ENCODE results near the gene RGS19. TPM values are rescaled to one million over a fixed set of nuclear protein-coding genes. Genes with fewer than 3 reads are reported as not detected.

Gene RGS19
- total RNA-seq, 4 donors from 2014 or later, result 14.8 to 18.4 (median 16.2) TPM

DNA sequence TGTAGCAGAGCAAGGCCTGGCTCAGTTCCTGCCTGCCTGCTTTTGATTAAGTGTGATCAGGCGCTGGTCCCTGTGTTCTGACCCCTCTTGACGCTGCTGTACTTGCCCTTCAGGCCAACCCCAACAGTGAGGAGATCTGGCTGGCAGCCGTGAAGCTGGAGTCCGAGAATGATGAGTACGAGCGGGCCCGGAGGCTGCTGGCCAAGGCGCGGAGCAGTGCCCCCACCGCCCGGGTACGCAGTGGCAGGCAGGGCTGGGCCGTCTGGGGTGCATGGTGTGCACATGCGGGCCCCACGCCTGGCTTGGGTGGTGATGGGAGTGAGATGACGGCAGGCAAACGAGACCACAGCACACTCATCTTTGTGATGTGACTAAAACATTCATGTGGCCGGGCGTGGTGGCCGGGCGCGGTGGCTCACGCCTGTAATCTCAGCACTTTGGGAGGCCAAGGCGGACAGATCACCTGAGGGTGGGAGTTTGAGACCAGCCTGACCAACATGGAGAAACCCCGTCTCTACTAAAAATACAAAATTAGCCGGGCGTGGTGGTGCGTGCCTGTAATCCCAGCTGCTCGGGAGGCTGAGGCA is 53.4 kb downstream of the RGS19 start:
- no peaks in the 10 kb centered on the region for H3K9me3 ChIP-seq
- 86% methylated on average over 16 of the region's 29 CpGs for WGBS
- H3K4me1 ChIP-seq, result no peaks in the 10 kb centered on the region
- H3K36me3 ChIP-seq, result peaks cover 100% of the 10 kb centered on the region
- H3K4me3 ChIP-seq, result no peak overlapping the region
- H3K27ac ChIP-seq, result no peak overlapping the region
- H3K27me3 ChIP-seq, result no peaks in the 10 kb centered on the region
- DNase-seq (ENCODE audit: low spot score in 2 of 2), result no peak
- TF ChIP-seq, protein P1, sequence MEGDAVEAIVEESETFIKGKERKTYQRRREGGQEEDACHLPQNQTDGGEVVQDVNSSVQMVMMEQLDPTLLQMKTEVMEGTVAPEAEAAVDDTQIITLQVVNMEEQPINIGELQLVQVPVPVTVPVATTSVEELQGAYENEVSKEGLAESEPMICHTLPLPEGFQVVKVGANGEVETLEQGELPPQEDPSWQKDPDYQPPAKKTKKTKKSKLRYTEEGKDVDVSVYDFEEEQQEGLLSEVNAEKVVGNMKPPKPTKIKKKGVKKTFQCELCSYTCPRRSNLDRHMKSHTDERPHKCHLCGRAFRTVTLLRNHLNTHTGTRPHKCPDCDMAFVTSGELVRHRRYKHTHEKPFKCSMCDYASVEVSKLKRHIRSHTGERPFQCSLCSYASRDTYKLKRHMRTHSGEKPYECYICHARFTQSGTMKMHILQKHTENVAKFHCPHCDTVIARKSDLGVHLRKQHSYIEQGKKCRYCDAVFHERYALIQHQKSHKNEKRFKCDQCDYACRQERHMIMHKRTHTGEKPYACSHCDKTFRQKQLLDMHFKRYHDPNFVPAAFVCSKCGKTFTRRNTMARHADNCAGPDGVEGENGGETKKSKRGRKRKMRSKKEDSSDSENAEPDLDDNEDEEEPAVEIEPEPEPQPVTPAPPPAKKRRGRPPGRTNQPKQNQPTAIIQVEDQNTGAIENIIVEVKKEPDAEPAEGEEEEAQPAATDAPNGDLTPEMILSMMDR (IDR thresholded peaks at IDR 0.05), result no peak
- TF ChIP-seq POLR2AphosphoS5 (IDR thresholded peaks at IDR 0.05), result no peak
- TF ChIP-seq EP300 (IDR thresholded peaks at IDR 0.05), result no peak
- no peak for TF ChIP-seq POLR2A (IDR thresholded peaks at IDR 0.05)

DNA sequence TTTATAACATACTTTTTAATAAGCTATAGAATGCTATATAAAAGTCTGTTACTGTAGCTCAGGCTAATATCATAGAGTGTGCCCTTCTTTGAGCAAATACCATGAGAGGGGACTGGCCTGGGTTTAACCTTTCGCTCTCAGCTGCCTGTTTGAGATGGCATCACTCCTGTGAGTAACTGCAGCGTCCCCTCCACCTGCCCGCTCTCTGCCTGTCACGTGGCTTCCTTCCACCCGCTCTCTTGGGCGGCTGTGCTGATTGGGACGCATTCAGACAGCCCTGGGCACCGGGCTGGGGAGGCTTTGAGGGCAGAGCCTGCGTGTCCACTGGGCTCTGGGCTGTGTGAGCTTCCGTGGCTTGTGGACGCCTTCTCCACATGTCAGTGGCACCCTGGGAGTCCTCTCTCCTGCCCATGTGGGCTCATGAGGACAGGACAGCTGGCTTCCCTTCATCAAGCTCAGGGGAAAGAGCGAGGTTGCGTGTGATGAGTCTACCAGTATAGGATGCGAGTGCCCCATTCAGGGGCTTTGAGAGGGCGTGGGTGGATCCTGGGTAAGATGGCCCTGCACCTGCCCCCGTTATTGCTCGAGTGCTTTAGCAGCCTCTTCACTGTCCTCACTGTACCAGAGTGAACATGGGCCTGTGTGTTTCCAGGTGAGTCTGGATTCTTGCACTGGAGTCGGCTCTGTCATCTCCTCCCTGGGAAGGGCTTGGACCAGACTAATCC is 54.1 kb downstream of the RGS19 start:
- no peak for TF ChIP-seq EP300 (IDR thresholded peaks at IDR 0.05)
- TF ChIP-seq POLR2A (IDR thresholded peaks at IDR 0.05), result no peak
- TF ChIP-seq POLR2AphosphoS5 (IDR thresholded peaks at IDR 0.05), result no peak
- no peak overlapping the region for H3K4me3 ChIP-seq
- H3K27ac ChIP-seq, result no peak overlapping the region
- no peaks in the 10 kb centered on the region for H3K27me3 ChIP-seq
- H3K36me3 ChIP-seq, result peaks cover 98% of the 10 kb centered on the region
- no peak for DNase-seq (ENCODE audit: low spot score in 2 of 2)
- no peaks in the 10 kb centered on the region for H3K9me3 ChIP-seq
- 95% methylated on average over 13 of the region's 18 CpGs for WGBS
- H3K4me1 ChIP-seq, result no peaks in the 10 kb centered on the region

DNA sequence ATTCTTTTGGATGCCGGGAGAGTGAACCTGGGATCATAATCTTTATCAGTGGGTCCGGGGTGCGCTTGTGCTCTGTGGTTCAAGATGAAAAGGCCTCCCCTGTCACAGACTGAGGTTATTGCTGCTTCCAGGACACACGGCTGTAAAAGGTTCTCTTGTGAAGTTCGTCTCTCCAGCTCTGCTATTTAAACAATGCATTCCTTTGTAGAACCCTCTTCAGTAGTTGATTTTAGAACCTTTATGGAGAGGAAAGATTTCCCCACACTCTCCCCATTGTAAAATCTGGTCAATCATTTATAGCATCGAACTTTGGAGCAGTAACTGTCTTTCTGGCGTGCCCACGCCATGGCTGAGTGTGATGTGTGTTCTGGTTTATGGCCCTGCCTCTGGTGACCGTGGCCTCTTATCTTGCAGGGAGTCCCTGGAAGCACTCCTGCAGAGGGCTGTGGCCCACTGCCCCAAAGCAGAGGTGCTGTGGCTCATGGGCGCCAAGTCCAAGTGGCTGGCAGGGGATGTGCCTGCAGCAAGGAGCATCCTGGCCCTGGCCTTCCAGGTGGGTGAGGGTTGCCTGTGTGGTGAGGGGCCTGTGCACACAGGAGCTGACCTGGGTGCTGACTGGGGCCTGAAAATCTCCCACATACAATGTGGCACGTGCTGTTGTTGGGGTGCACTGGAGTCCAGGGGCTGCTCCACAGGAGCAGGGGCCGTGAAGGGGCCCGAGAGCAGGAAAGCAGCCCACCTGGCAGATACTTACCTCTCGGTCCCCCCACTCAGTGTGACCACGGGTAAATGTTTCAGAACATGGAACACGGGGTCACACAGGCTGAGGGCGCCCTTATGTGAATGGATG is 55.0 kb downstream of the RGS19 start:
- Histone ChIP-seq H3K27me3 (no peaks in the 10 kb centered on the region), H3K9me3 (no peaks in the 10 kb centered on the region), H3K36me3 (peaks cover 98% of the 10 kb centered on the region), H3K4me1 (no peaks in the 10 kb centered on the region), H3K27ac (no peak overlapping the region), H3K4me3 (no peak overlapping the region)
- TF ChIP-seq POLR2AphosphoS5 (IDR thresholded peaks at IDR 0.05) (no peak), POLR2A (IDR thresholded peaks at IDR 0.05) (no peak), EP300 (IDR thresholded peaks at IDR 0.05) (no peak)
- TF ChIP-seq, protein P1 (IDR thresholded peaks at IDR 0.05), result no peak
- 97% methylated on average over 11 of the region's 17 CpGs for WGBS
- no peak for DNase-seq (ENCODE audit: low spot score in 2 of 2)

DNA sequence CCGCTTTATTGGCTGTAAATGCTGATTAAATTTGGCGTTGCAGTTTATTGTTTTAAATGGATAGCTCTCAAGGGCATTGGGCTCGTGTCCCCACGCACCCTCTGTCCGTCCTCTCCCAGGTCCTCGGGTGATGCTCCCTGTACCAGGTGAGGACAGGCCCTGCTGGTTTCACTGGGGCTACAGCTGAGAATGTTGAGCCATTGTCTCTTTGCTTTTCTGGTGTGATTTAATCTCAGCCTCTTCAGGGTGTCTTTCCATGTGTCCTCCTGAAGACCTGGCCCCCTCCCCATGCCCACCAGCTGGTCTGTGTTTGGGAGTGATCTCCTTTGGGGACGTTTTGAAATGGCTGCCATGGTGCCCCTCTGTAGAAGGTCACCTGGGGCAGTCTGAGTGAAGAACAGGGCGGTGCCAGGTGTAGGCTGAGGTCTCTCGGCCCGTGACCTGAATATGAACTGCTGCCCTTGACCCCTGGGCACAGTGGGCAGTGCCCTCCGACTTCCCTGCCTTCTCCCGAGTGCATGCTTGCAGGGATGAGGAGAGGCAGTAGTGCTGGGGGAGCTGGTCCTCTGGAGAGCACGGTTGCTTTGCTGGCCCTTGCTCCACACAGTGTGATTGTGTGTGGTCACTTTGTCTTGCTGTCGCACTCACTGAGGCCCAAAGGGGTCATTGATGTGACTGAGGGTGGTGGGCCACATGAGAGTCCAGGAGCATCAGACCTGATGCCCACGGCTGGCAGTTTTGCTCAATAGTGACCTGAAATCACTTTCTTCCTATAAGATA is 55.8 kb downstream of the RGS19 start:
- 67% methylated on average over 12 of the region's 15 CpGs for WGBS
- no peak overlapping the region for H3K27ac ChIP-seq
- no peaks in the 10 kb centered on the region for H3K9me3 ChIP-seq
- H3K4me1 ChIP-seq, result no peaks in the 10 kb centered on the region
- no peak for DNase-seq (ENCODE audit: low spot score in 2 of 2)
- no peak for TF ChIP-seq EP300 (IDR thresholded peaks at IDR 0.05)
- TF ChIP-seq, protein P1 (IDR thresholded peaks at IDR 0.05), result no peak
- no peak for TF ChIP-seq POLR2A (IDR thresholded peaks at IDR 0.05)
- no peak for TF ChIP-seq POLR2AphosphoS5 (IDR thresholded peaks at IDR 0.05)
- no peaks in the 10 kb centered on the region for H3K27me3 ChIP-seq
- peaks cover 98% of the 10 kb centered on the region for H3K36me3 ChIP-seq
- H3K4me3 ChIP-seq, result no peak overlapping the region

Other genes with a start within 250 kb of the RGS19 start
- gene ZBTB46, start 248.3 kb downstream of the RGS19 start, total RNA-seq, result 1 to 10 TPM; 3.4 to 5.1 (median 4.4) TPM
- not detected for gene ABHD16B, start 218.0 kb downstream of the RGS19 start, total RNA-seq
- gene TPD52L2, start 214.2 kb downstream of the RGS19 start, total RNA-seq, result 10 to 100 TPM; 66.5 to 87.4 (median 74.1) TPM
- gene DNAJC5, start 184.4 kb downstream of the RGS19 start, total RNA-seq, result 10 to 100 TPM; 36.4 to 62.0 (median 53.7) TPM
- gene UCKL1, start 123.1 kb downstream of the RGS19 start, total RNA-seq, result 10 to 100 TPM; 32.3 to 80.1 (median 52.5) TPM
- 10 to 100 TPM; 17.7 to 32.4 (median 24.3) TPM for gene ZNF512B, start 109.6 kb downstream of the RGS19 start, total RNA-seq
- gene SAMD10, start 99.9 kb downstream of the RGS19 start, total RNA-seq, result 10 to 100 TPM in 2 of 4 donors, 1 to 10 TPM in 2; 7.2 to 15.8 (median 9.6) TPM
- 10 to 100 TPM; 70.7 to 93.0 (median 83.9) TPM for gene PRPF6, start 98.4 kb downstream of the RGS19 start, total RNA-seq
- gene C20orf204, start 43.3 kb downstream of the RGS19 start, total RNA-seq, result 1 to 10 TPM; 1.1 to 5.1 (median 1.8) TPM
- 1 to 10 TPM in 3 of 4 donors, under 1 TPM in 1; 0.79 to 8.7 (median 3.3) TPM for gene SOX18, start 29.9 kb downstream of the RGS19 start, total RNA-seq
- gene TCEA2, start 16.3 kb downstream of the RGS19 start, total RNA-seq, result 10 to 100 TPM in 3 of 4 donors, 1 to 10 TPM in 1; 8.6 to 27.9 (median 13.2) TPM
- under 1 TPM; 0.45 to 0.68 (median 0.52) TPM for gene OPRL1, start 564 bp upstream of the RGS19 start, total RNA-seq
- gene LKAAEAR1, start 4.9 kb upstream of the RGS19 start, total RNA-seq, result not detected
- not detected for gene NPBWR2, start 28.0 kb upstream of the RGS19 start, total RNA-seq
- under 1 TPM in 1 of 4 donors, not detected in 3; 0.34 TPM for gene MYT1, start 84.9 kb upstream of the RGS19 start, total RNA-seq
- 100 to 1,000 TPM; 102 to 245 (median 147) TPM for gene PCMTD2, start 176.2 kb upstream of the RGS19 start, total RNA-seq